ENCODE data around the gene FAM200A. TPM values are rescaled to one million over a fixed set of nuclear protein-coding genes. Genes with fewer than 3 reads are reported as not detected.

Gene FAM200A
- total and polyA plus RNA-seq, 2 of the 13 experiments (the other 11 are each of a cell fraction or from before 2014, with no cell fraction given), result 4.7 to 6.3 TPM

DNA sequence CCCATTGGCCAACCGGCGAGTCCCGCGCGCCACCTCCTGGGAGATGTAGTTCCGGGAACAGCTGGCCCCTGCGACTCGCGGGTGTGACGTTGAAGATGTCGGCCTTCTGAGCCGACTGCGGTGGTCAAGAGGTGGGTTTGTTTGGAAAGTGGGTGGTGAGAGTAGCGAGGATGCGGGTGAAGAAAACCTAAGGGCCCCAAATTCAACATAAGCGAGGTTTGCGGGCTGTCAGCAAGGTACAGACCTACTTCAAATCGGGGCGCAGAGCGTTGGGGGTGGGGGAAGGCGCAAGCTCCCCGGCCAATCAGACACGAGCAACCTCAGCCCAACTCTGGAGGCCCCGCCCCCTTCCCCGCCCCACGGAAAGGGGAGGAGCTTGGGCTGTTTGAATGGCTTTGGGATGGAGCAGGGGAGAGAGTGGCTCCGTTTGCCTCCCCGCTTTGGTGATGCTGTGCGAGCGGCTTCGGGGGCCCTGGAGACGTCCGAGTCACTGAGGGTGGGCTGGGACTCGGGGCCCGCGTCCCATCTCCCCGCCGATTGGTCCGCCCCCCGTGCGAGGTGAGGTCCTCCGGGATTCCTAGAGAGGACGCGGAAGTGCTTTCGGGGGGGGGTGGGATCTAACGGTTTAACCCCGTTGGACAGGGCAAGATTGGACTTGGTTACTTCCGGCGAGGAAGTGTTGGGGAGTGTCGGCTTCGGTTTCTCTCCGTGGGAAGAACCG, 47.2 kb downstream of the FAM200A start, which contains the start of gene ZKSCAN5 (continued):
- TF ChIP-seq, protein P1, sequence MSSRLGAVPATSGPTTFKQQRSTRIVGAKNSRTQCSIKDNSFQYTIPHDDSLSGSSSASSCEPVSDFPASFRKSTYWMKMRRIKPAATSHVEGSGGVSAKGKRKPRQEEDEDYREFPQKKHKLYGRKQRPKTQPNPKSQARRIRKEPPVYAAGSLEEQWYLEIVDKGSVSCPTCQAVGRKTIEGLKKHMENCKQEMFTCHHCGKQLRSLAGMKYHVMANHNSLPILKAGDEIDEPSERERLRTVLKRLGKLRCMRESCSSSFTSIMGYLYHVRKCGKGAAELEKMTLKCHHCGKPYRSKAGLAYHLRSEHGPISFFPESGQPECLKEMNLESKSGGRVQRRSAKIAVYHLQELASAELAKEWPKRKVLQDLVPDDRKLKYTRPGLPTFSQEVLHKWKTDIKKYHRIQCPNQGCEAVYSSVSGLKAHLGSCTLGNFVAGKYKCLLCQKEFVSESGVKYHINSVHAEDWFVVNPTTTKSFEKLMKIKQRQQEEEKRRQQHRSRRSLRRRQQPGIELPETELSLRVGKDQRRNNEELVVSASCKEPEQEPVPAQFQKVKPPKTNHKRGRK (CRISPR knock-in tag; IDR thresholded peaks at IDR 0.05), result no peak
- TF ChIP-seq SMAD1 (CRISPR knock-in tag; IDR thresholded peaks at IDR 0.05; ENCODE audit: borderline replicate concordance, low read depth), result 0 out of 2 replicates have a peak, but pooled peaks have one; percentile 26
- TF ChIP-seq, protein P2, sequence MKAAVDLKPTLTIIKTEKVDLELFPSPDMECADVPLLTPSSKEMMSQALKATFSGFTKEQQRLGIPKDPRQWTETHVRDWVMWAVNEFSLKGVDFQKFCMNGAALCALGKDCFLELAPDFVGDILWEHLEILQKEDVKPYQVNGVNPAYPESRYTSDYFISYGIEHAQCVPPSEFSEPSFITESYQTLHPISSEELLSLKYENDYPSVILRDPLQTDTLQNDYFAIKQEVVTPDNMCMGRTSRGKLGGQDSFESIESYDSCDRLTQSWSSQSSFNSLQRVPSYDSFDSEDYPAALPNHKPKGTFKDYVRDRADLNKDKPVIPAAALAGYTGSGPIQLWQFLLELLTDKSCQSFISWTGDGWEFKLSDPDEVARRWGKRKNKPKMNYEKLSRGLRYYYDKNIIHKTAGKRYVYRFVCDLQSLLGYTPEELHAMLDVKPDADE (CRISPR knock-in tag; IDR thresholded peaks at IDR 0.05), result no peak
- TF ChIP-seq, protein P3, sequence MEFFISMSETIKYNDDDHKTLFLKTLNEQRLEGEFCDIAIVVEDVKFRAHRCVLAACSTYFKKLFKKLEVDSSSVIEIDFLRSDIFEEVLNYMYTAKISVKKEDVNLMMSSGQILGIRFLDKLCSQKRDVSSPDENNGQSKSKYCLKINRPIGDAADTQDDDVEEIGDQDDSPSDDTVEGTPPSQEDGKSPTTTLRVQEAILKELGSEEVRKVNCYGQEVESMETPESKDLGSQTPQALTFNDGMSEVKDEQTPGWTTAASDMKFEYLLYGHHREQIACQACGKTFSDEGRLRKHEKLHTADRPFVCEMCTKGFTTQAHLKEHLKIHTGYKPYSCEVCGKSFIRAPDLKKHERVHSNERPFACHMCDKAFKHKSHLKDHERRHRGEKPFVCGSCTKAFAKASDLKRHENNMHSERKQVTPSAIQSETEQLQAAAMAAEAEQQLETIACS (CRISPR knock-in tag; IDR thresholded peaks at IDR 0.05), result no peak
- no peak for TF ChIP-seq ZNF878 (CRISPR knock-in tag; IDR thresholded peaks at IDR 0.05)
- TF ChIP-seq, protein P4, sequence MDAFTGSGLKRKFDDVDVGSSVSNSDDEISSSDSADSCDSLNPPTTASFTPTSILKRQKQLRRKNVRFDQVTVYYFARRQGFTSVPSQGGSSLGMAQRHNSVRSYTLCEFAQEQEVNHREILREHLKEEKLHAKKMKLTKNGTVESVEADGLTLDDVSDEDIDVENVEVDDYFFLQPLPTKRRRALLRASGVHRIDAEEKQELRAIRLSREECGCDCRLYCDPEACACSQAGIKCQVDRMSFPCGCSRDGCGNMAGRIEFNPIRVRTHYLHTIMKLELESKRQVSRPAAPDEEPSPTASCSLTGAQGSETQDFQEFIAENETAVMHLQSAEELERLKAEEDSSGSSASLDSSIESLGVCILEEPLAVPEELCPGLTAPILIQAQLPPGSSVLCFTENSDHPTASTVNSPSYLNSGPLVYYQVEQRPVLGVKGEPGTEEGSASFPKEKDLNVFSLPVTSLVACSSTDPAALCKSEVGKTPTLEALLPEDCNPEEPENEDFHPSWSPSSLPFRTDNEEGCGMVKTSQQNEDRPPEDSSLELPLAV (CRISPR knock-in tag; conservative IDR thresholded peaks at IDR 0.05; ENCODE audit: low read depth), result no peak
- TF ChIP-seq, protein P5, sequence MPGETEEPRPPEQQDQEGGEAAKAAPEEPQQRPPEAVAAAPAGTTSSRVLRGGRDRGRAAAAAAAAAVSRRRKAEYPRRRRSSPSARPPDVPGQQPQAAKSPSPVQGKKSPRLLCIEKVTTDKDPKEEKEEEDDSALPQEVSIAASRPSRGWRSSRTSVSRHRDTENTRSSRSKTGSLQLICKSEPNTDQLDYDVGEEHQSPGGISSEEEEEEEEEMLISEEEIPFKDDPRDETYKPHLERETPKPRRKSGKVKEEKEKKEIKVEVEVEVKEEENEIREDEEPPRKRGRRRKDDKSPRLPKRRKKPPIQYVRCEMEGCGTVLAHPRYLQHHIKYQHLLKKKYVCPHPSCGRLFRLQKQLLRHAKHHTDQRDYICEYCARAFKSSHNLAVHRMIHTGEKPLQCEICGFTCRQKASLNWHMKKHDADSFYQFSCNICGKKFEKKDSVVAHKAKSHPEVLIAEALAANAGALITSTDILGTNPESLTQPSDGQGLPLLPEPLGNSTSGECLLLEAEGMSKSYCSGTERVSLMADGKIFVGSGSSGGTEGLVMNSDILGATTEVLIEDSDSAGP (CRISPR knock-in tag; IDR thresholded peaks at IDR 0.05; ENCODE audit: borderline replicate concordance), result peak; percentile 69; the same call in 1 of the 2 replicates
- TF ChIP-seq ZBTB3 (CRISPR knock-in tag; IDR thresholded peaks at IDR 0.05; ENCODE audit: borderline replicate concordance, low read depth), result no peak
- no peak for TF ChIP-seq MZF1 (CRISPR knock-in tag; IDR thresholded peaks at IDR 0.05; ENCODE audit: borderline replicate concordance)
- no peak for TF ChIP-seq IRX3 (CRISPR knock-in tag; IDR thresholded peaks at IDR 0.05; ENCODE audit: borderline replicate concordance, low read depth)
- TF ChIP-seq, protein P6, sequence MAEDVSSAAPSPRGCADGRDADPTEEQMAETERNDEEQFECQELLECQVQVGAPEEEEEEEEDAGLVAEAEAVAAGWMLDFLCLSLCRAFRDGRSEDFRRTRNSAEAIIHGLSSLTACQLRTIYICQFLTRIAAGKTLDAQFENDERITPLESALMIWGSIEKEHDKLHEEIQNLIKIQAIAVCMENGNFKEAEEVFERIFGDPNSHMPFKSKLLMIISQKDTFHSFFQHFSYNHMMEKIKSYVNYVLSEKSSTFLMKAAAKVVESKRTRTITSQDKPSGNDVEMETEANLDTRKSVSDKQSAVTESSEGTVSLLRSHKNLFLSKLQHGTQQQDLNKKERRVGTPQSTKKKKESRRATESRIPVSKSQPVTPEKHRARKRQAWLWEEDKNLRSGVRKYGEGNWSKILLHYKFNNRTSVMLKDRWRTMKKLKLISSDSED (CRISPR knock-in tag; IDR thresholded peaks at IDR 0.05), result no peak
- TF ChIP-seq ZNF317 (CRISPR knock-in tag; IDR thresholded peaks at IDR 0.05), result 0 out of 2 replicates have a peak, but pooled peaks have one; percentile 20
- no peak for TF ChIP-seq ZNF256 (CRISPR knock-in tag; conservative IDR thresholded peaks at IDR 0.05)
- TF ChIP-seq ZNF383 (CRISPR knock-in tag; IDR thresholded peaks at IDR 0.05; ENCODE audit: borderline replicate concordance), result no peak
- TF ChIP-seq, protein P7, sequence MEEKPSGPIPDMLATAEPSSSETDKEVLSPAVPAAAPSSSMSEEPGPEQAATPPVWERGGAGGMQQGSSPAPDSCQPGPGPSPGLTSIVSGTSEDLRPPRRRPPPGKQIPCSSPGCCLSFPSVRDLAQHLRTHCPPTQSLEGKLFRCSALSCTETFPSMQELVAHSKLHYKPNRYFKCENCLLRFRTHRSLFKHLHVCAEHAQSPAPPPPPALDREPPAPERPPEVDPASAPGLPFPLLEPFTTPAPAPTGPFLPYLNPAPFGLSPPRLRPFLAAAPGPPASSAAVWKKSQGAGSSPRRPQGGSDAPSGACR (CRISPR knock-in tag; IDR thresholded peaks at IDR 0.05), result peak; percentile 54; the same call in 1 of the 2 replicates
- no peak for TF ChIP-seq ZNF382 (CRISPR knock-in tag; IDR thresholded peaks at IDR 0.05; ENCODE audit: borderline replicate concordance)
- TF ChIP-seq, protein P8, sequence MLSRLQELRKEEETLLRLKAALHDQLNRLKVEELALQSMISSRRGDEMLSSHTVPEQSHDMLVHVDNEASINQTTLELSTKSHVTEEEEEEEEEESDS (CRISPR knock-in tag; IDR thresholded peaks at IDR 0.05; ENCODE audit: borderline replicate concordance), result no peak

Data from HepG2 (cell line).